ENCODE data around the gene TIMM22.
"Not testable (repeated sequence)": the region's sequence is repeated elsewhere in the genome, so short reads cannot be mapped to it uniquely, and the experiment has no call there.

Gene TIMM22

GRCh38 chr17:973053-973452, 23.9 kb upstream of the TIMM22 start:
- DNase-seq = no peak

DNA sequence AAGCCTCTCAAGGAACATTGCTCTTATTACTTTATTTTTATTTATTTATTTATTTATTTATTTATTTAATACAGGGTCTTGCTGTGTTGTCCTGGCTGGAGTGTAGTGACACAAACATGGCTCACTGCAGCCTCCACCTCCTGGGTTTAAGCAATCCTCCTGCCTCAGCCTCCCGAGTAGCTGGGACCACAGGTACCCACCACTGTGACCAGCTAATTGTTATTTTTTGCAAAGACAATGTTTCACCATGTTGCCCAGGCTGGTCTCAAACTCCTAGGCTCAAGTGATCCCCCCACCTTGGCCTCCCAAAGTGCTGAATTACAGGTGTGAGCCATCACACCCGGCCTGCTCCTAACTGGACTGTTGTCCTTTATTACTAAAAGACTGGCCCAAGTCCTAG, 22.2 kb upstream of the TIMM22 start:
- not testable (repeated sequence) for DNase-seq

DNA sequence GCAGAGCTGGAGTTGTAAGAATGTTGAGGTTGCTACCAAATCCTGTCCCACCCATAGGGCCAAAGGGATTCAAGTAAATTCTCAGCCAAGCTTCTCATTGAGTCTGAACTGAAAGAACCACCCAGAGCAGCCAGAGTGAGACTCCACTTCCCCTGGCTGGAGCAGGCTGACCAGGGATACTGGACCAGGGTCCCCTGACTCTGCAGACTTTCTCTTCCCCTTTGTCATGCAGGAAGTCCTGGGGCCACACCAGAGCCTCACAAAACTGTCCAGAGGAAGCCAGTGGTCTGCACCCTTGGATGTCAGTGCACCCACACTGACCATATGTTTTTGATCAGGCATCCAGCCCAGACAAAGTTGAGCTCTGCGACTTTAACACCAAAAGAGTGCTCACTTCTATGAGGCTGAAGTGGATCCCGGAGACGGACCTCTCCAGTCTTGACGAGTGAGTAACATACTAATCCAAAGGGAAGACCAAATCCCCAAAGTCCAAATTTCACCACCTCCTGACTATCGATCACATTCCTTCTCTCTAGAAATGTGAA, 21.5 kb upstream of the TIMM22 start:
- no peak for DNase-seq

GRCh38 chr17:976312-976711, 20.6 kb upstream of the TIMM22 start:
- no peak for DNase-seq

DNA sequence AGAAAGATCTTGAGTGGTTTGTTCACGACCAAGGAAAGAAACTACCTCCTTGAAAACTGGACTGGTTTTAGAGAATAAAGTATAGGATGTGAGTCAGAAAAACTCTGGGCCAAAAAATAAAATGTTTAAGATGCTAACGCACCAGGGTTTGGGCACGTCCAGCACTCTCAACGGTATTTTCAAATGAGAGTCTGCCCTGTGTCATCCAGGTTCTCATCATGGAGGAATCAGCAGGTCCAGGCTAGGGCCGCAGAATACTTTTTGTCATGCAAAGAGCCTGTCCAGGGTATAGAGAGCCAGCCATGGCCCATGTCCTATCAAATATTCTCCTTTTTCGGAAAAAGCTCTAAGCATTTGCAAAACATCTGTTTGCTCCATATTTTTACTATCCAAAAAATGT, 19.8 kb upstream of the TIMM22 start:
- no peak for DNase-seq

DNA sequence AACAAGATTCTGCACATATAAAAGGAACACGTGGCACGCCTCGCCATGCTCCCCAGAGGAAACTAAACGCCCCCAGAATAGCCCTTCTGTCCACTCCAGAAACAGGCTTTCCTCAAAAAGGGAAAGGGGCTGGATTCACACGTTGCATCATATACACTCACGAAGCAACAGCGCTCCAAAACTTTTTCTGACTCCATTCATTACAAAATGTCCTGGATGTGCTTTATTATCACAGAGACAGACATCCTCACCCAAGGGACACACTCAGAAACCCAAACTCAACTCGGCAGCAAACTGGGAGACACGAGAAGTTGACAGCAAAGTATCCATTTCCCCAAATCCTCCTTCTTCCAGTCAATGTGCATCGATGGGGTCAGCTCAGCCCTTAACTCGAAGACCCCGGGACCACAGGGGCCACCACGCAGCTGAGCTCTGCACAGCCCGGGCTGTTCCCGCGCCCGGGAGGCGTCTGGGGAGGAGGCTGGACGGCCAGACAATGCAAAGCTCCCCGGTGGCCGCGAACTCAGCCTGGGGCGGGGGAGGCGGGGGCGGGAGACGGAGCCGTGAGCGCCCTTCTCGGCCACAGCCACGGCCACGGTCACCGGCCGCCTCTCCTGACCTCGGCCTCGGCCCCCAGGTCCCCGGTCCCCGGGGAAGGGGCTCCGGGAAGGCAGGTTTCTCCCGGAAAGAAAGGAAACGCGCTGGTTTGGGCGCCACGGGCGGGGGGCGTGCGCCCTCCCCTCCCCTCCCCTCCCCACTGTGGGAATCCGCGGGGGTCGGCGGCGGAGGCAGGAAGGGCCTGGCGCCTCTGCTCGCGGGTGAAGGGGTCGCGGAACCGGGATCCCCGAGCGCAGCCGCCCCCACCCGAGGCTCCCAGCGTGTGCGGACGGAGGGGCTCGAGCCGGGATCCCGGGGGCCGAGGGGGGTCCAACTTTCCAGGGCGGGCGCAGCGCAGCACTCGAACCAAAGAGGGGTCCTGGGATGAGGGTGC, 18.5 kb upstream of the TIMM22 start:
- DNase-seq = no peak

DNA sequence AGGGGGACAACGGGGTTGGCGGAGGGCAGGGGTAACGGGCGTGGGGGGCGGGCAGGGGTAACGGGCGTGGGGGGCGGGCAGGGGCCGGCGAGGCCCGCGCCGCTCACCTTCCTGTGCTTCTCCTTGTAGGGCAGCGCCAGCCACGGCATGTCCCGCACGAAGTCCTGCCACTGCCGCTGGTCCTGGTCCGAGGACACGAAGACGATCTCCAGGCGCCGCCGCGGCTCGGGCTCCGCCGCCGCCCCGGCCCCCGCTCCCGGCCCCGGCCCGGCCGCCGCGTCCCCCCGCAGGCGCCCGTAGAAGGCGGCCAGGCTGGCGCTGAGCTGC, 17.8 kb upstream of the TIMM22 start:
- no peak for DNase-seq

- peak in 1 of 2 experiments; percentile 32 for DNase-seq
Observed at GRCh38 chr17:979539-980405, 17.2 kb upstream of the TIMM22 start, which contains the start of gene NXN. NXN (minus strand) TSS chr17:979776.

DNA sequence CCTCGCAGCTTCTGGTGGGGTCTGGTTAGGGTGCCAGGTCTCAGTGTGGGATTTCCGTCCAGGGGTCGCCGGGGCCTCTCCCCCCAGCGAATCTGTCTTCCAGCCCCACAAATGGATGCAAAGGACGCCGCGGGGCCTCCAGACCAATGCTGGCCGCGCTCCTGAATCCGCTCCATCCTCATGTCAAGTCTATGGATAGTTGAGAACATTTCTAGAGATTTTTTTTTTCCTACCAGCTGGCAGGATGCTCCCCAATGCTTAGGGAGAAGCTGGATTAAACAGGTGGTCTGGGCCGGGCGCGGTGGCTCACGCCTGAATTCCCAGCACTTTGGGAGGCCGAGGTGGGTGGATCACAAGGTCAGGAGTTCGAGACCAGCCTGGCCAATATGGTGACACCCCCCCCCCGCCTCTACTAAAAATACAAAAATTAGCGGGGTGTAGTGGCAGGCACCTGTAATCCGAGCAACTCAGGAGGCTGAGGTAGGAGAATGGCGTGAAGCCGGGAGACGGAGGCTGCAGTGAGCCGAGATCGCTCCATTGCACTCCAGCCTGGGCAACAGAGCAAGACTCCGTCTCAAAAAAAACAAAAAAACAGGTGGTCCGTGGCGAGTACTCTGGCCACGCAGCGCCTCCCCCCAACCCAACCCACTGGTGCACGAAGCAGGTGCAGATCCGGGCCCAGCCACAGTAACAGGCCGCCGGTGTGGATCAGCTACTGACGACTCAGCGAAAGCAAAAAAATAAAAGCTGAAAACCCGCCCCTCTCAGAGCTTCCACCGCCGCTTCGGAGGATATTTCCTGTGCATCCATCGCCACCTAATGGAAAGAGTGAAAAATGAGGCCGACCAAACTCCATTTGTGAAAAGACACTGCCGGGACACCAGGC, 16.3 kb upstream of the TIMM22 start:
- peak; percentile 36 to 55 for DNase-seq

GRCh38 chr17:981292-981658, 15.7 kb upstream of the TIMM22 start:
- no peak for DNase-seq

DNA sequence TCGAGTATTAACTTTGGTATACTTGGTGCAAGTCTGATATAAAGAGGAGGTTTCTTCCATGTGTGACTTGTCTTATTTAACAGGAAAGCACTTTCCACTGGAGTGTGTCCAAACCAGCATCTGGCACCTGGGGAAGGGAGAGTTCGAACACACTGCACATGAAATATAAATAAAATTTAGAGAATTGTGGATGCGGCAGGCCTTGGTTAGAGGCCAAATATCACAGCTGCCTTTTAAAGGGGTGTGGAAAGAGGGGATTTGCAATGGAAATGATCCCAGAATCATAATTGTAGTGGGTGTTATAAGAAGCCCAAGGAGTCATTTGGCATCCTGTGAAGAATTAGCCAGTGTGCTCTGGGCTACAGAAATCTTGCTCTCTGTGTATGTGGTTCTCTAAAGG, 13.0 kb upstream of the TIMM22 start:
- no peak for DNase-seq

- DNase-seq = no peak
Observed at GRCh38 chr17:986322-986929, 10.5 kb upstream of the TIMM22 start.

GRCh38 chr17:987931-988330, 9.0 kb upstream of the TIMM22 start:
- no peak for DNase-seq

- DNase-seq = no peak
Observed at GRCh38 chr17:988561-988960, 8.4 kb upstream of the TIMM22 start.

DNA sequence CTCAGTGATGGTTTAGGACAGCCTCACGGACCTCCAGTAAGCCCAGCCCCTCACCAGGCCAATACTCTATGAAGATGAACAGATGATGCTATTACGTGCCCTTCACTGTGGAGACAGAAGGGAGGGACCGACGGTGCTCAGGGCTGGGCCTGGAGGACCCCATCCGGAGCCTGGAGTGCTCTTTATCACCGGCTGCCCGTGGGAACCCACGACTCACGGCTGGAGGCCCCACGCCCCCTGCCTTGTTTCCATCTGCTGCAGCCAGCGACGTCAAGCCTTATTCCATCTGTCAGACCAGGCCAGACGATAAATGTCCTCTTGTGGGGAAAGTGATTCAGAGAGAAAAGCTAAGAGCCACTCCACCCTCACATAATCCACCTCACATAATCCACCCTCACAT, 4.0 kb upstream of the TIMM22 start:
- no peak for DNase-seq

GRCh38 chr17:995324-995723, 1.6 kb upstream of the TIMM22 start:
- DNase-seq = not testable (repeated sequence)

- DNase-seq = no peak
Observed at GRCh38 chr17:998111-998510, 1.2 kb downstream of the TIMM22 start.

GRCh38 chr17:1000597-1001461, 3.9 kb downstream of the TIMM22 start:
- DNase-seq = no peak

GRCh38 chr17:1001640-1002411, 4.9 kb downstream of the TIMM22 start:
- DNase-seq = no peak

- no peak for DNase-seq
Observed at GRCh38 chr17:1002412-1002753, 5.5 kb downstream of the TIMM22 start.

Measured in NCI-H187 (cell line).